IMR-90 (cell line): Measurements from ENCODE around the gene SRSF5. TPM values are rescaled to one million over a fixed set of nuclear protein-coding genes. Genes with fewer than 3 reads are reported as not detected.
A peak's percentile ranks its signal among the peaks of the same experiment; 100 is the strongest.

Experiments used
- ATAC-seq: fragments of 200-7000 bp; cut with Tn5 transposase; 2 replicates; pipeline ENCODE4 v1.9.1; 2020; ENCODE audit warnings: low read depth, mild to moderate bottlenecking, moderate library complexity
- BruUV-seq: library from RNA; stranded (reverse); fragments of 400-500 nt; replicated peaks from 2 replicates; lab custom pipeline; 2021; lab: Mats Ljungman, UMichigan
- CTCF ChIA-PET: fragments of 300-600 bp; formaldehyde crosslinking; extraction: SDS; loops from one replicate; lab custom pipeline; 2021; ENCODE audit warnings: antibody characterized with exemption; lab: Yijun Ruan, JAX
- POLR2A ChIA-PET: fragments of 300-600 bp; sonication (Branson Sonifier 250); formaldehyde crosslinking; loops from one replicate; lab custom pipeline; 2022; ENCODE audit warnings: antibody characterized with exemption; ENCODE audit not compliant: unreplicated experiment; lab: Charles Lee
- DNase-seq: peaks from one replicate; pipeline ENCODE4 v3.0.0; 2013
- H2AFZ ChIP-seq: replicated peaks from 2 replicates; pipeline ENCODE3; 2013; ENCODE audit warnings: low read length, mild to moderate bottlenecking; ENCODE audit not compliant: poor library complexity
- H2AK5ac ChIP-seq: 2 replicates; pipeline ENCODE4 v1.6.1; 2013; ENCODE audit warnings: low read depth, low read length, inconsistent platforms
- H2AK9ac ChIP-seq: replicated peaks from 2 replicates; pipeline ENCODE3; 2013; ENCODE audit warnings: mild to moderate bottlenecking, low read depth, low read length, moderate library complexity; ENCODE audit not compliant: poor library complexity
- H2BK120ac ChIP-seq: 2 replicates; pipeline ENCODE4 v1.6.1; 2013; ENCODE audit warnings: low read depth, low read length, inconsistent platforms
- H2BK15ac ChIP-seq: 3 replicates; pipeline ENCODE4 v1.6.1; 2013; ENCODE audit warnings: low read depth, low read length, inconsistent platforms
- H2BK20ac ChIP-seq: 2 replicates; pipeline ENCODE4 v1.6.1; 2013; ENCODE audit warnings: low read depth, mild to moderate bottlenecking, inconsistent platforms, low read length, moderate library complexity
- H2BK5ac ChIP-seq: 2 replicates; pipeline ENCODE4 v1.6.1; 2013; ENCODE audit warnings: mild to moderate bottlenecking, low read depth, low read length, inconsistent platforms; ENCODE audit not compliant: poor library complexity, severe bottlenecking
- H3K14ac ChIP-seq: replicated peaks from 2 replicates; pipeline ENCODE4 v1.6.1; 2013; ENCODE audit warnings: low read depth, low read length, inconsistent platforms
- H3K18ac ChIP-seq: 2 replicates; pipeline ENCODE4 v1.6.1; 2013; ENCODE audit warnings: low read depth, low read length, control low read depth
- H3K23ac ChIP-seq: 2 replicates; pipeline ENCODE4 v1.6.1; 2013; ENCODE audit warnings: low read depth, low read length, inconsistent platforms
- H3K27ac ChIP-seq: 2 replicates; pipeline ENCODE4 v1.5.1; 2013; ENCODE audit warnings: mild to moderate bottlenecking, control low read depth, low read length; ENCODE audit not compliant: insufficient read depth
- H3K27me3 ChIP-seq: 2 replicates; pipeline ENCODE4 v1.6.1; 2013; ENCODE audit warnings: low read length; ENCODE audit not compliant: control insufficient read depth, insufficient read depth
- H3K36me3 ChIP-seq: 2 replicates; pipeline ENCODE4 v1.6.1; 2013; ENCODE audit warnings: low read length, mixed read lengths; ENCODE audit not compliant: control insufficient read depth, insufficient read depth
- H3K4ac ChIP-seq: 2 replicates; pipeline ENCODE4 v1.6.1; 2013; ENCODE audit warnings: low read depth, low read length, inconsistent platforms
- H3K4me1 ChIP-seq: 2 replicates; pipeline ENCODE4 v1.6.1; 2013; ENCODE audit warnings: low read length, mixed read lengths; ENCODE audit not compliant: control insufficient read depth, insufficient read depth
- H3K4me2 ChIP-seq: 2 replicates; pipeline ENCODE4 v1.6.1; 2013; ENCODE audit warnings: low read depth, mild to moderate bottlenecking, control low read depth, low read length, moderate library complexity
- H3K4me3 ChIP-seq: 2 replicates; pipeline ENCODE4 v1.5.1; 2013; ENCODE audit warnings: low read depth, mild to moderate bottlenecking, control low read depth, low read length, moderate library complexity; ENCODE audit not compliant: insufficient read depth
- H3K56ac ChIP-seq: 2 replicates; pipeline ENCODE4 v1.6.1; 2013; ENCODE audit warnings: low read length, inconsistent platforms; ENCODE audit not compliant: insufficient read depth; ENCODE audit errors: extremely low read depth
- H3K79me1 ChIP-seq, 2 experiments: 2 replicates each; pipeline ENCODE4 v1.6.1; 2013; ENCODE audit warnings: low read length in 2 of 2, inconsistent platforms in 1 of 2, low read depth in 1 of 2
- H3K9ac ChIP-seq: 2 replicates; pipeline ENCODE4 v1.6.1; 2013; ENCODE audit warnings: low read depth, low read length, control low read depth
- H3K9me1 ChIP-seq: 2 replicates; pipeline ENCODE4 v1.6.1; 2013; ENCODE audit warnings: low read length, inconsistent platforms; ENCODE audit not compliant: insufficient read depth
- H3K9me3 ChIP-seq: 2 replicates; pipeline ENCODE4 v1.6.1; 2013; ENCODE audit warnings: low read length; ENCODE audit not compliant: control insufficient read depth, insufficient read depth
- H4K20me1 ChIP-seq: 2 replicates; pipeline ENCODE4 v1.6.1; 2013; ENCODE audit warnings: low read length, inconsistent platforms; ENCODE audit not compliant: insufficient read depth
- H4K5ac ChIP-seq: 2 replicates; pipeline ENCODE4 v1.6.1; 2013; ENCODE audit warnings: mild to moderate bottlenecking, low read depth, low read length, control low read depth
- H4K8ac ChIP-seq, 2 experiments: 2 replicates each; pipeline ENCODE4 v1.6.1; 2013; ENCODE audit warnings: low read depth in 2 of 2, low read length in 2 of 2, control low read depth in 1 of 2, inconsistent platforms in 1 of 2
- H4K91ac ChIP-seq: 2 replicates; pipeline ENCODE4 v1.6.1; 2013; ENCODE audit warnings: low read depth, low read length, inconsistent platforms; ENCODE audit not compliant: insufficient read depth
- CHD1 ChIP-seq: IDR thresholded peaks from 2 replicates; pipeline ENCODE4 v1.6.1; 2012; ENCODE audit warnings: low read depth, low read length, improper control_type of control experiment
- CTCF ChIP-seq: conservative IDR thresholded peaks from 2 replicates; pipeline ENCODE4 v1.5.1; 2012; ENCODE audit warnings: mild to moderate bottlenecking, low read depth, low read length, improper control_type of control experiment
- FOS ChIP-seq: fragments of 150-350 bp; IDR thresholded peaks from 2 replicates; pipeline ENCODE4 v1.6.1; 2016; ENCODE audit warnings: low read depth, low read length
- MAFK ChIP-seq: IDR thresholded peaks from 2 replicates; pipeline ENCODE4 v1.6.1; 2012; ENCODE audit warnings: low read depth, low read length, improper control_type of control experiment
- MAZ ChIP-seq: IDR thresholded peaks from 2 replicates; pipeline ENCODE4 v1.6.1; 2012; ENCODE audit warnings: low read depth, mild to moderate bottlenecking, low read length, improper control_type of control experiment, moderate library complexity, borderline replicate concordance
- MXI1 ChIP-seq: IDR thresholded peaks from 2 replicates; pipeline ENCODE4 v1.6.1; 2012; ENCODE audit warnings: low read depth, mild to moderate bottlenecking, low read length, moderate library complexity, borderline replicate concordance
- NFE2L2 ChIP-seq: fragments of 150-350 bp; IDR thresholded peaks from 2 replicates; pipeline ENCODE4 v1.6.1; 2016; ENCODE audit warnings: low read depth, mild to moderate bottlenecking, low read length
- POLR2A ChIP-seq: IDR thresholded peaks from 2 replicates; pipeline ENCODE4 v1.6.1; 2012; ENCODE audit warnings: mild to moderate bottlenecking, low read depth, low read length
- RAD21 ChIP-seq: IDR thresholded peaks from 2 replicates; pipeline ENCODE4 v1.6.1; 2012; ENCODE audit warnings: low read length, improper control_type of control experiment
- RCOR1 ChIP-seq: IDR thresholded peaks from 2 replicates; pipeline ENCODE4 v1.6.1; 2012; ENCODE audit warnings: mild to moderate bottlenecking, low read length, improper control_type of control experiment; ENCODE audit not compliant: insufficient replicate concordance
- SMC3 ChIP-seq: fragments of 150-350 bp; IDR thresholded peaks from 2 replicates; pipeline ENCODE4 v1.6.1; 2016; ENCODE audit warnings: low read depth, mild to moderate bottlenecking, antibody characterized with exemption, low read length, moderate library complexity
- USF2 ChIP-seq: fragments of 150-350 bp; IDR thresholded peaks from 2 replicates; pipeline ENCODE4 v1.6.1; 2017; ENCODE audit warnings: mild to moderate bottlenecking, antibody characterized with exemption, low read length, low read depth
- WGBS, 2 experiments: methylation state at CpG; one replicate each; pipeline versions ENCODE4 v1.1.5 to v1.1.7; 2013; ENCODE audit warnings: missing lambda C conversion rate in 2 of 2; ENCODE audit not compliant: insufficient read length in 1 of 2; ENCODE audit errors: extremely low coverage in 2 of 2; 5-methylcytosine and 5-hydroxymethylcytosine counted together
- dilution Hi-C: fragments of 300-500 bp; cut with HindIII; formaldehyde crosslinking; loops from one replicate; pipeline ENCODE4 v1.14.3; 2018; ENCODE audit warnings: low sequenced_read_pairs; ENCODE audit not compliant: unreplicated experiment
- in situ Hi-C: fragments of 300-500 bp; cut with MboI; formaldehyde crosslinking; loops from 3 replicates; pipeline ENCODE4 v1.14.3; 2019; ENCODE audit warnings: low sequenced_read_pairs, inconsistent platforms, mixed read lengths
- intact Hi-C: fragments of 100-400 bp; cut with micrococcal nuclease; formaldehyde crosslinking; loops from 2 replicates; pipeline ENCODE4 v1.10.0; 2022
- polyA plus RNA-seq, 3 experiments: library from polyadenylated mRNA; depleted of rRNA; stranded (reverse); fragments of >200 nt; gene quantifications; 2 replicates each; pipeline ENCODE4 v1.2.3, GENCODE V29; 2012; ENCODE audit warnings: low replicate concordance in 1 of 3
- total RNA-seq: library from RNA; depleted of rRNA; stranded (reverse); fragments of >200 nt; gene quantifications from 2 replicates; pipeline ENCODE4 v1.2.3, GENCODE V29; 2012

The SRSF5 gene
- total and polyA plus RNA-seq, 2 of the 4 experiments (the other 2 are of a cell fraction) = 29.4 to 229 TPM

DNA sequence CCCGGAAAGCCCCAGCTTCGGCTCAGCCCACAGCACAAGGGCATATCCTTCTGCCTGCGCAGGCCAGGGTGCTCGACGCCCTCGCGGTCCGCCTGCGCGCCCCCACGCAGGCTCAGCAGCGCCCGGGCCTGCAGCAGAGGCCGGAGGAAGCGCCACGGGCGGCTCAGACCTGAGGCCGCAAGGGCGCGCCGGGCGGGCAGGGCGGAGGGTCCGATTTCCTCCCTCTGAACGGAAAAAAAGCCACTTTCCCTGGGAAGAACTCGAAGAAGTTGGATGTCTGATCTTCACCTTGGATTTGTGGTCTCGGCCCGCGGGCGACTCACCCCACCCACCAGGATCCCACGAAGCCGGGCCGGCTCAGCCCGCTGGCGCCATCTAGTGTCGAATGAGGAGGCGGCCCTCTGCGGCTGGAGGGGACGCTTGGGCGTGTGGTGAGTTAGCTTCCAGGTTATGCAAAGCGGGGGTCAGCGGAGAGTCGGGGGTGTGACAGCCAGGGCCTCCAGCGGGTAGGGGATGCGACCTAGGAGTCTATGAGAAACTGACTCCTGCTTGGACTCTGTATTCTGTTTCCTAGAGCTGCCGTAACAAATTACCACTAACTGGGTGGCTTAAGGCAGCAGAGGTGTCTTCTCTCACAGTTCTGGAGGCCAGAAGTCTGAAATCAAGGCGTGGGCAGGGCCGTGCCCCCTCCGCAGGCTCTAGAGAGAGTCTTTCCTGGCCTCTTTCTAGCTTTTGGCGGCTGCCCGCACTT, 40.0 kb upstream of the SRSF5 start:
- H3K4me2 ChIP-seq = peak overlapping the region; percentile 94
- dilution Hi-C loops (no loop called here), intact Hi-C loops (loop anchor here (1.0 kb wide), 3 partner anchors 124 to 192 kb away; no protein-coding TSS in a partner anchor), in situ Hi-C loops (loop anchor here (5.0 to 25.0 kb wide), 2 partner anchors 145 to 465 kb away; partner anchors contain the start of gene GALNT16)
- H3K4ac ChIP-seq = peak overlapping the region; percentile 83
- peak overlapping the region; percentile 91 for H4K5ac ChIP-seq
- H2BK120ac ChIP-seq = peak overlapping the region; percentile 93
- ChIA-PET CTCF (interaction anchor here (0.5 to 1.8 kb wide), 14 partner anchors 10 to 261 kb away, joined by 3 to 12 read pairs (median 4); partner anchors contain the start of gene SUSD6), POLR2A (no interaction called here)
- no peaks in the 10 kb centered on the region for H3K79me1 ChIP-seq
- H3K4me1 ChIP-seq = peaks cover 2% of the 10 kb centered on the region
- no peaks in the 10 kb centered on the region for H3K9me1 ChIP-seq
- peak overlapping the region; percentile 61 for H4K91ac ChIP-seq
- TF ChIP-seq NFE2L2 = no peak
- TF ChIP-seq FOS = no peak
- peak; percentile 78; the same call in 1 of the 2 replicates for TF ChIP-seq CHD1
- peak; percentile 97 for TF ChIP-seq RAD21
- no peak for TF ChIP-seq USF2
- peak; percentile 92 for TF ChIP-seq CTCF
- TF ChIP-seq POLR2A = peak; percentile 67
- no peak for TF ChIP-seq MXI1
- TF ChIP-seq MAFK = no peak
- TF ChIP-seq RCOR1 = no peak
- TF ChIP-seq SMC3 = peak; percentile 96
- TF ChIP-seq MAZ = peak; percentile 80
- peak overlapping the region; percentile 46 for H3K27ac ChIP-seq
- peak overlapping the region; percentile 85; the same call in 1 of the 2 replicates for H3K18ac ChIP-seq
- 2% methylated on average over 14 of the region's 51 CpGs; no CpG with 5 or more reads in 1 of the 2 experiments for WGBS, 2 experiments
- no peak overlapping the region for H3K23ac ChIP-seq
- H3K36me3 ChIP-seq = no peaks in the 10 kb centered on the region
- ATAC-seq = peak; percentile 97
- H3K9me3 ChIP-seq = no peaks in the 10 kb centered on the region
- H3K27me3 ChIP-seq = no peaks in the 10 kb centered on the region
- H3K14ac ChIP-seq = no peak overlapping the region; the same call in 1 of the 2 replicates
- H2BK5ac ChIP-seq = peak overlapping the region; percentile 61
- H4K20me1 ChIP-seq = no peaks in the 10 kb centered on the region
- peak; percentile 58 for DNase-seq
- H2BK20ac ChIP-seq = peak overlapping the region; percentile 86
- no TSS peak for BruUV-seq
- H2AFZ ChIP-seq = peak overlapping the region; percentile 96
- H2AK9ac ChIP-seq = peak overlapping the region; percentile 89
- no peak overlapping the region; the same call in 2 of the 3 replicates for H2BK15ac ChIP-seq
- H4K8ac ChIP-seq = peak overlapping the region; percentile 6 to 87; a peak in 3 of 4 replicates
- 0 out of 2 replicates have a peak overlapping the region, but pooled peaks have one; percentile 54 for H3K56ac ChIP-seq
- H3K4me3 ChIP-seq = peak overlapping the region; percentile 57
- no peak overlapping the region for H2AK5ac ChIP-seq
- peak overlapping the region; percentile 61 for H3K9ac ChIP-seq
